Fibroblast of peridontal ligament (primary cell): ENCODE data around the gene TTC28.
A peak's percentile ranks its signal among the peaks of the same experiment; 100 is the strongest.

ENCODE experiments used
- DNase-seq: peaks from one replicate; pipeline ENCODE4 v3.0.0-alpha.2; 2010; ENCODE audit errors: extremely low read depth

Gene TTC28

DNA sequence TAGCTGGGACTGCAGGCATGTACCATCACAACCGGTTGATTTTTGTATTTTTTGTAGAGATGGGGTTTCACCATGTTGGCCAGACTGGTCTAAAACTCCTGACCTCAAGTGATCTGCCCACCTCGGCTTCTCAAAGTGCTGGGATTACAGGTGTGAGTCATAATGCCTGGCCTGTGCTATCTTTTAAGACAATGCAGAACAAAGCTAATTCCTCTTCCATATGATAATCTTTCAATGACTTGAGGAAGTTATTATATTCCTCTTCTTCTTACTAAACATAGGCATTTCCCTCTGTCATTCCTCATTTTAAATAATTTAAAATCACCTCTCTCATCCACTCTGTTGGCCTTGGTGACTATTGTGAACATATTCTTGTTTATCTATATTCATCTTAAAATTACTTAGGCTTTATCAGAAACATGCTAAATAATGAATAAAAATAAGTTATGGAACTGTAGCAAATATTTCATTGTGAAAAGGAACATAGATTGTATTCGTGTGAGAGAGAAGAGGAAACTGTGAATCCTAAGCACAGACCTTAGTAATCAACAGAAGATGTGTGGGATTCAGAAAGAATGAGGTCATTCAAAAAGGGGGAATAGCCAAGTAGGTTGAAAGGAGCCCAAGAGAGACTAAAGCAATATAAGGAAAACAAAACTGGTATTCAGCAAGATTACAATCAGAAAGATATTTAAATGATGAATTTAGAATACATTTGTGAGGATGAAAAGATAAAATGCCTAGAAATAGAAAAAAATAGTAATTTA, 269.4 kb downstream of the TTC28 start:
- DNase-seq = peak; percentile 79

- DNase-seq = no peak
Observed at GRCh38 chr22:28408709-28409108, 270.9 kb downstream of the TTC28 start.

- DNase-seq = no peak
Observed at GRCh38 chr22:28407645-28408044, 272.0 kb downstream of the TTC28 start.

DNA sequence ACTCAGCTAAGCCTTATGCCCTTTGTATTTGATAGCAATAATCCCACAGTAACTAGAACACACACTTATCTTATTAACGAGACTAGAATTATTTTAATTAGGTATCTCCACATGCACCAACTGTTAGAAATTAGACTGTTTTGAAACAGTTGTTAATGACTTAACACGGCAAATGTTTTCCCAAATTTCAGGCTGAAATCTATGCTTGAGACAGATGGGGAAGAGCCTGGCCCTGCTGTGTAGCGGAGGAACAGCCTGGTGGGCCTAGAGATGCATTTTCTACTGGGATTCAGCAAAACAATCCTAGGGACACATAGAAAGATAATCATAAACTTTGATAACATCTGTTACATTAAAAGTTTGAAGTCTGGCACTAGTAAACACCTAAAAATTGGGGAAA, 273.4 kb downstream of the TTC28 start:
- no peak for DNase-seq

DNA sequence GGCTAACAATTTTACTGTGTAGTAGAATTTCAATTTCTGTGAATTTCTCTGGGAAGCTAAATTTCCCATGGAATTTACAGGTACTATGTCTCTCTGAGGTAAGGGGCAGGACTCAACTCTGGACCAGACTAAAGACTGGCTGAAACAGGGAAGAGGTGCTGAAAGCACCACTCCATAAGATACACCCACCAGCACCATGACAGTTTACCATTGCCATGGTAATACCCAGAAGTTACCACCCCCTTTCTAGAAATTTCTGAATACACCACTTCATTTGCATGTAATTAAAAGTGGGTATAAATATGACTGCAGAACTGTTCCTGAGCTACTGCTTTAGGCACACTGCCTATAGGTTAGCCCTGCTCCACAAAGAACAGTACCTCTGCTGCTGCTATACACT, 274.1 kb downstream of the TTC28 start:
- DNase-seq = no peak

GRCh38 chr22:28402539-28402938, 277.1 kb downstream of the TTC28 start:
- DNase-seq = no peak

- DNase-seq = no peak
Observed at GRCh38 chr22:28402060-28402459, 277.6 kb downstream of the TTC28 start.

GRCh38 chr22:28398981-28399380, 280.7 kb downstream of the TTC28 start:
- no peak for DNase-seq

DNA sequence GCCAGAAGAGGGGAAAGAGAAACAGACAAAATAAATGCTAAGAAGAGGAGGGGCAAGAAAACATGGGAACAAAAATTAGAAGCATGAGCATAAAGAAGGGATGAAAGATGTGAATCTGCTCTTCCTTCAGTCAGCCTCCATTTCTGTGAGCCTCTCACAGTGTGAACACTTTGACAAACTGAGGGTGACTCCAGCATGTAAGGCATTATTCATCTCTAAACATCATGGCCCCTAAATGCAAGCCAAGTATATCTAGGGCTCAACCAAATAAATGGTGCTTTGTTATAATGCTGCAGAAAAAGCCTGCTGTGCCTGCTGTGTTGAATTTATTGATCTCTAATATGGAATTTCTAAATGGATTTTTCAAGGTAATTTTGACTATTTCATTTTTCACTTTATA, 281.3 kb downstream of the TTC28 start:
- DNase-seq = no peak

GRCh38 chr22:28397306-28397705, 282.3 kb downstream of the TTC28 start:
- DNase-seq = no peak

GRCh38 chr22:28395920-28396753, 283.5 kb downstream of the TTC28 start:
- DNase-seq = peak; percentile 78

DNA sequence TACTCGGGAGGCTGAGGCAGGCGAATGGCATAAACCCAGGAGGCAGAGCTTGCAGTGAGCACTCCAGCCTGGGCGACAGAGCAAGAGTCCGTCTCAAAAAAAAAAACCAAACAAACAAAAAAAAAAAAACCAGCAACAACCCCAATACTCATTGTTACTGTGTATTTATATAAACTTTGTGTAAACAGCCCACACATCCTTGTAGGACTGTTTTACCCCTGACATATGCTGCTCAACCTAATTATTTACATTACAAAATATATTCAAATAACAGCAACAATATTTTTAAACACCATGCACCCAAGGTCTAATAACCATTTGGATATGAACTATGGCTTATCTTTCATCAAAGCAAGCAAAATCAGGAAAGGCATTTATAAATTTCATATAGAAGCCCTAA, 284.1 kb downstream of the TTC28 start:
- DNase-seq = no peak

DNA sequence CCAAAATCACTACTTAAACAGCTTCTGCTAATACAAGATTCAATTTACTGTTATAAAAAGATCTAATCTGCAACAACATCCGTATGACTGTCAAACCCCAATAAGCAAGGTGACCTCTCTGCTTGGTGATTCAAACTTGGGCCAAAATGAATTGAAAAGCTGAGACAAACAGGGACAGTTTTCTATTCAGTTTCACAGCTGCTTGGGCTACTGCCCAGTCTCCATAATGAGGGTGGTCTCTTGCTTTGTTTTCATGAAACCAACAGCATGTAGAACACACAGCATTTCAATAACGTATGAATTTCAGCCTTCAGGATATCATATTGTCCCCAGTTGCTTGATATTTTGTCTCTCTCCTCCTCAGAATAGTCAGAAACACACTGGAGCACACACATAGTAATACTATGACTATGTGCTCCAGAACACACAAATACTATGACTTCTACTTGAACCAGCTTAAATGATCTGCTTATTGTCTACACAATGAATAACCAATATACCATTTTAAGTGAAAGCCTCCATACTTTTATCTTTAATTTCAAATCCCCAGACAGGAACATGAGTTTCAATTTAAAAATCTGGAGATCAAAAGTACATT, 285.0 kb downstream of the TTC28 start:
- DNase-seq = no peak

- peak; percentile 65 for DNase-seq
Observed at GRCh38 chr22:28381429-28382167, 298.0 kb downstream of the TTC28 start.

DNA sequence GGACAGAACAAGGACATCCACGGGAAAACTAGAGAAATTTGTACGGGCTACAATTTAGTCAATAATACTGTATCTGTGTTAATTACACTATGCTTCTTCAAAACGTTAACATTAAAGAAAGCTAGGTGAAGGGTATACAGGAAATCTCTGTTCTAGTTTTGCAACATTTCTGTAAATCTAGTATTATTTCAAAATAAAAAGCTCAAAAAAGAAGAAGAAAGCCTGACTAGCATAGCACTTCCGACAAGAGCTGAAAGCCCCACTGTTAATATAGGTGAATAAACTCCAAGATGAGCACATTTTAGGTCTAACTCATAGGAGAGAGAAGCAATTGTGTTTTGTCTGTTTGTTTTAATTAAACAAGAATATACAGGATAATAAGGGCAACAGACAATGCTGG, 299.7 kb downstream of the TTC28 start:
- DNase-seq = no peak

GRCh38 chr22:28379075-28379779, 300.4 kb downstream of the TTC28 start:
- peak; percentile 48 for DNase-seq

- DNase-seq = peak; percentile 79
Observed at GRCh38 chr22:28375761-28376534, 303.7 kb downstream of the TTC28 start.

DNA sequence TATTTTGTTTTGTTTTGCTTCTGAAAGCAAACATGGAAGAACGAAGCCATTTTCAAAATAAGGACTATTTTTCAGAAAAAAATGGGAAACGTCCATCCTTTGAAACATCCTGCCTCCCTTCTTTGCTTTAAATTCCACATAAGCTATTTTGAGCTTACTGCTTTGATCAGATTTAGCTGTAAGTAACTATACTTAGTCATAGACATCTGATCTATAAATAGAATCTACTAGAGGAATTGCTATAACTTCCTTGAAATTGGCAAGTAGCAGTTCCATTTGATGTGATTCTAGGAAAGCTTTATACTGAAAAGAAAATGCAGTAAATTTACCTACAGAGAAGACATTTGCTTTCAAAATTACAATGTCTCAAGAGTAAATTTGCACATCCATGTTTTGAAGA, 305.8 kb downstream of the TTC28 start:
- DNase-seq = peak; percentile 67

DNA sequence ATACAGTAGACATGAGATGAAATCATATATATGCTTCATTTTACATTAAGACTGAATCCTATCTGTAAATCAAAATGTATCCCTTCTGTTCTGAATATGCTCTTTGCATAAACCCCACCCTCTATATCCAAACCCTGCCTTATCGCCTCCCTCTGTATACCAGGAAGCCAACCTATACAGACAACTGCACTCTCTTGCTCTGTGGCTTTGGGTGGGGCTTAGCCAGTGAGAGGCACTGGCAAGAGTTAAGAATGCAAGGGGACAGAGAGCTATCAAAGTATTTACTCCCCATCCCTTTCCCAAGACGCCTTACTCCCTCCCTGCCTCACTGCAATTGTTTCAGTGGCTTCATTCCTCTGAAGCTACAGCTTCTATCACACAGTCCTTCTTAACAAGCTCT, 309.8 kb downstream of the TTC28 start:
- DNase-seq = no peak

DNA sequence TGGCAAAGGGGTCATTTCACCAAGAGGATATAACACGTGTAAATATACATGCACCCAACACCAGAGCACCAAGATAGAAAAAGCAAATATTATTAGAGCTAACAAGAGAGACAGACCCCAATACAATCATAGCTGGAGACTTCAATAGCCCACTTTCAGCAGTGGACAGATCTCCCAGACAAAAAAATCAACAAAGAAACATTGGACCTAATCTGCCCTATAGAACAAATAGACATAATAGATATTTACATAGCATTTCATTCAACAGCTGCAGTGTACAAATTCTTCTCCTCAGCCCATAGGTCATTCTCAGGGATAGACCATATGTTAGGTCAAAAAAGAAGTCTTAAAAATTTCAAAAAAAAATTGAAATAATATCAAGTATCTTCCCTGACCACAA, 312.8 kb downstream of the TTC28 start:
- no peak for DNase-seq

GRCh38 chr22:28365371-28365770, 314.3 kb downstream of the TTC28 start:
- no peak for DNase-seq
